ENCODE results near the gene MAFF.

MAFF gene

DNA sequence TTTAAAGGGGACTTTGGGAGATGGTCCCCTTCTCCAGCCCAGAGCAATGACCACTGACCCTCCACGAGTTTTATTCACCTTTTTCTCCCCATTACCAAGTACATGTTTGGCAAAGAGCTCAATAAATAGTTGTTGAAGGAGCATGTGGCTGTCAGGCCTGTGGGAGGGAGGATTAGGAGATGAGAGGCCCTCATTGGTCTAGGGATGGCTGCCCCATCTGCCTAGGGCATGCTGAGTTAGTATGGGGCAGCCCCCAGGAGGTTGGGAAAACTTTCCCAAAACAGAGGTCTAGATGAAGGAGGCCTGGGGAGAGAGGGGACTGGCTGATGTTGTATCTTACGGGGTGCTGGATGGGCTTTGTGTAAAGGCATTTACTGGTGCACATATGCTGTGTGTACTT lies 10.6 kb downstream of the MAFF start:
- peaks cover 31% of the 10 kb centered on the region for H3K4me1 ChIP-seq (ENCODE audit: low read length)
- no peak overlapping the region for H3K9ac ChIP-seq (ENCODE audit: low read length)
- peak overlapping the region; percentile 81; the same call in 1 of the 2 replicates for H3K27ac ChIP-seq (ENCODE audit: low read length)
- H2AFZ ChIP-seq (ENCODE audit: low read depth, low read length) = no peak overlapping the region
- no peak overlapping the region for H3K4me3 ChIP-seq (ENCODE audit: low read length)
- no peaks in the 10 kb centered on the region for H3K9me3 ChIP-seq (ENCODE audit: insufficient read depth, low read length)
- H3K27me3 ChIP-seq (ENCODE audit: low read depth, low read length) = no peaks in the 10 kb centered on the region
- 0 out of 2 replicates have a peak, but pooled peaks cover 10% of the 10 kb centered on the region for H4K20me1 ChIP-seq (ENCODE audit: insufficient read depth, low read length)
- no peak overlapping the region for H3K4me2 ChIP-seq (ENCODE audit: low read length)
- no peak for TF ChIP-seq EZH2phosphoT487 (IDR thresholded peaks at IDR 0.05; ENCODE audit: low read depth)
- TF ChIP-seq, protein P1, sequence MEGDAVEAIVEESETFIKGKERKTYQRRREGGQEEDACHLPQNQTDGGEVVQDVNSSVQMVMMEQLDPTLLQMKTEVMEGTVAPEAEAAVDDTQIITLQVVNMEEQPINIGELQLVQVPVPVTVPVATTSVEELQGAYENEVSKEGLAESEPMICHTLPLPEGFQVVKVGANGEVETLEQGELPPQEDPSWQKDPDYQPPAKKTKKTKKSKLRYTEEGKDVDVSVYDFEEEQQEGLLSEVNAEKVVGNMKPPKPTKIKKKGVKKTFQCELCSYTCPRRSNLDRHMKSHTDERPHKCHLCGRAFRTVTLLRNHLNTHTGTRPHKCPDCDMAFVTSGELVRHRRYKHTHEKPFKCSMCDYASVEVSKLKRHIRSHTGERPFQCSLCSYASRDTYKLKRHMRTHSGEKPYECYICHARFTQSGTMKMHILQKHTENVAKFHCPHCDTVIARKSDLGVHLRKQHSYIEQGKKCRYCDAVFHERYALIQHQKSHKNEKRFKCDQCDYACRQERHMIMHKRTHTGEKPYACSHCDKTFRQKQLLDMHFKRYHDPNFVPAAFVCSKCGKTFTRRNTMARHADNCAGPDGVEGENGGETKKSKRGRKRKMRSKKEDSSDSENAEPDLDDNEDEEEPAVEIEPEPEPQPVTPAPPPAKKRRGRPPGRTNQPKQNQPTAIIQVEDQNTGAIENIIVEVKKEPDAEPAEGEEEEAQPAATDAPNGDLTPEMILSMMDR (IDR thresholded peaks at IDR 0.05; ENCODE audit: low read depth, low read length) = no peak
- peaks cover 22% of the 10 kb centered on the region for H3K36me3 ChIP-seq (replicated peaks; ENCODE audit: low read depth, low read length)
- H3K79me2 ChIP-seq (ENCODE audit: low read length) = peaks cover 6% of the 10 kb centered on the region; the same call in 1 of the 2 replicates

DNA sequence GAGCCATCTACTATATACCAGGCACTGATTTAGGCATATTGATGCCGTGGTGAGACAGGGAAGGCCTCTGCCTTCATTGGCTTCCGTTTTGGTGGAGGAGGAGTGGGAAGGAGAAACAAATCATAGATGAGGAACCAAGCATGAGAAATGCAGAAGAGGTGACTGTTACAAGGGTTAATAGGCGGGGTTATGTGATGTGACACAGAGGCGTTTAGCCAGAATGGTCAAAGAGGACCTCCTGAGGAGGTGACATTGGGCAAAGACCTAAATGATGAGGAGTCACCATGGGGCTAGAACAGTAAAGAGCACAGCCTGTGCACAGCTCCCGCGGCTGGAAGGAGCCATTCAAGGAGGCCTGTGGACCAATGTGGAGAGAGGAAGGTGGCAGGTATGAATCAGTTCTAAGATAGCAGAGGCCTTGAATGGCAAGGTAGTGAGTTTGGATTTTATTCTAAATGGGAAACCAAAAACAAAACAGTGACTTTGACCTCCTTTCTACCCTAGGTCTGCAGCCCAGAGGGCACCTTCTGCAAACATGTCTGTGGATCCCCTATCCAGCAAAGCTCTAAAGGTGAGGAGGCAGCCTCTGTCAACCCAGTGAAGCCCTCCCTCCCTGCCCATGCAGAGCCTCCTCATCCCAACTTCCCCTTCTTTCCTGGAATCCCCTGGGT lies 11.7 kb downstream of the MAFF start:
- Histone ChIP-seq H3K4me1 (ENCODE audit: low read length) (peaks cover 37% of the 10 kb centered on the region), H3K27ac (ENCODE audit: low read length) (peak overlapping the region; percentile 81), H3K36me3 (replicated peaks; ENCODE audit: low read depth, low read length) (peaks cover 22% of the 10 kb centered on the region), H3K27me3 (ENCODE audit: low read depth, low read length) (no peaks in the 10 kb centered on the region), H2AFZ (ENCODE audit: low read depth, low read length) (no peak overlapping the region), H3K4me2 (ENCODE audit: low read length) (peak overlapping the region; percentile 52), H4K20me1 (ENCODE audit: insufficient read depth, low read length) (0 out of 2 replicates have a peak, but pooled peaks cover 4% of the 10 kb centered on the region), H3K4me3 (ENCODE audit: low read length) (0 out of 2 replicates have a peak overlapping the region, but pooled peaks have one; percentile 7), H3K9me3 (ENCODE audit: insufficient read depth, low read length) (no peaks in the 10 kb centered on the region), H3K9ac (ENCODE audit: low read length) (peak overlapping the region; percentile 33), H3K79me2 (ENCODE audit: low read length) (peaks cover 6% of the 10 kb centered on the region; the same call in 1 of the 2 replicates)
- TF ChIP-seq EZH2phosphoT487 (IDR thresholded peaks at IDR 0.05; ENCODE audit: low read depth) = no peak
- TF ChIP-seq, protein P1 (IDR thresholded peaks at IDR 0.05; ENCODE audit: low read depth, low read length) = no peak

DNA sequence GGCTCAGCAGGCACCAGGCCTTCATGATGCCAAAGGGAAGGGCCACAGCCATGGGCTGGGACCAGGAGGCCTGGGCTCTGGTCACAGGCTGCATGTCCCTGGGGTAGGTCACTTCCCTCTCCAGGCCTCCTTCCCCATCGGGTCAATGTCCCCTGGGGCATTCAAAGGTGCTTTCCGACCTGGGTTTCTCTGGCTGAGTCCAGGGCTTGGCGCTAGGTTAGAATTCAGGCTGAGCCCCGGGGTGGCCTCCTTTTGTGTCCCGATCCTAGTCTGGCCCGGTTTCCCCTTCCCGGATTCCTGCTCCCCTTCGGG lies 12.2 kb downstream of the MAFF start:
- Histone ChIP-seq H3K4me2 (ENCODE audit: low read length) (peak overlapping the region; percentile 52), H3K4me3 (ENCODE audit: low read length) (no peak overlapping the region), H3K9me3 (ENCODE audit: insufficient read depth, low read length) (no peaks in the 10 kb centered on the region), H3K36me3 (replicated peaks; ENCODE audit: low read depth, low read length) (peaks cover 22% of the 10 kb centered on the region), H2AFZ (ENCODE audit: low read depth, low read length) (no peak overlapping the region), H3K9ac (ENCODE audit: low read length) (0 out of 2 replicates have a peak overlapping the region, but pooled peaks have one; percentile 33), H3K27ac (ENCODE audit: low read length) (peak overlapping the region; percentile 81), H3K27me3 (ENCODE audit: low read depth, low read length) (no peaks in the 10 kb centered on the region), H3K4me1 (ENCODE audit: low read length) (peaks cover 40% of the 10 kb centered on the region), H4K20me1 (ENCODE audit: insufficient read depth, low read length) (0 out of 2 replicates have a peak, but pooled peaks cover 4% of the 10 kb centered on the region), H3K79me2 (ENCODE audit: low read length) (peaks cover 6% of the 10 kb centered on the region; the same call in 1 of the 2 replicates)
- TF ChIP-seq, protein P1 (IDR thresholded peaks at IDR 0.05; ENCODE audit: low read depth, low read length) = no peak
- TF ChIP-seq EZH2phosphoT487 (IDR thresholded peaks at IDR 0.05; ENCODE audit: low read depth) = no peak

DNA sequence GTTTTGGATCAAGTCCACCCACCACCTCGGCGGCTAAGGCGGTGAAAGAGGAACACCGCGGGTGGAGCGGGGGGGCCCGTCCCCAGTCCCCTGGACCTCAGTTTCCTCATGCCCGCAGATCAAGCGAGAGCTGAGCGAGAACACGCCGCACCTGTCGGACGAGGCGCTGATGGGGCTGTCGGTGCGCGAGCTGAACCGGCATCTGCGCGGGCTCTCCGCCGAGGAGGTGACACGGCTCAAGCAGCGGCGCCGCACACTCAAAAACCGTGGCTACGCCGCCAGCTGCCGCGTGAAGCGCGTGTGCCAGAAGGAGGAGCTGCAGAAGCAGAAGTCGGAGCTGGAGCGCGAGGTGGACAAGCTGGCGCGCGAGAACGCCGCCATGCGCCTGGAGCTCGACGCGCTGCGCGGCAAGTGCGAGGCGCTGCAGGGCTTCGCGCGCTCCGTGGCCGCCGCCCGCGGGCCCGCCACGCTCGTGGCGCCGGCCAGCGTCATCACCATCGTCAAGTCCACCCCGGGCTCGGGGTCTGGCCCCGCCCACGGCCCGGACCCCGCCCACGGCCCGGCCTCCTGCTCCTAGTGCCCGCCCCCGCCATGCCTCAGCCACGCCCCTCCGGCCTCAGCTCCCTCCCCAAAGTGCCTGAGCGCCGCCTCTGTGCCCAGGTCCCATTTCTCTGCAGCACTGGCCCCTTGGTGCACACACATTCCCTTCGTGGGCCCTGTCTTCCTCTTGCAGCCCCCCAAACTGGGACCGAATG lies 12.7 kb downstream of the MAFF start:
- Histone ChIP-seq H3K79me2 (ENCODE audit: low read length) (peaks cover 6% of the 10 kb centered on the region; the same call in 1 of the 2 replicates), H4K20me1 (ENCODE audit: insufficient read depth, low read length) (0 out of 2 replicates have a peak, but pooled peaks cover 4% of the 10 kb centered on the region), H3K9ac (ENCODE audit: low read length) (no peak overlapping the region), H3K36me3 (replicated peaks; ENCODE audit: low read depth, low read length) (peaks cover 22% of the 10 kb centered on the region), H3K9me3 (ENCODE audit: insufficient read depth, low read length) (no peaks in the 10 kb centered on the region), H3K27me3 (ENCODE audit: low read depth, low read length) (no peaks in the 10 kb centered on the region), H3K27ac (ENCODE audit: low read length) (peak overlapping the region; percentile 81), H3K4me2 (ENCODE audit: low read length) (no peak overlapping the region), H3K4me3 (ENCODE audit: low read length) (no peak overlapping the region), H2AFZ (ENCODE audit: low read depth, low read length) (no peak overlapping the region), H3K4me1 (ENCODE audit: low read length) (peaks cover 43% of the 10 kb centered on the region)
- TF ChIP-seq, protein P1 (IDR thresholded peaks at IDR 0.05; ENCODE audit: low read depth, low read length) = no peak
- no peak for TF ChIP-seq EZH2phosphoT487 (IDR thresholded peaks at IDR 0.05; ENCODE audit: low read depth)

Data from OCI-LY3 (cell line).